ENCODE data around the gene SMYD5. TPM values are rescaled to one million over a fixed set of nuclear protein-coding genes. Genes with fewer than 3 reads are reported as not detected.

The SMYD5 gene
- total RNA-seq, 1 experiment from 2014 or later = 57.3 TPM

DNA sequence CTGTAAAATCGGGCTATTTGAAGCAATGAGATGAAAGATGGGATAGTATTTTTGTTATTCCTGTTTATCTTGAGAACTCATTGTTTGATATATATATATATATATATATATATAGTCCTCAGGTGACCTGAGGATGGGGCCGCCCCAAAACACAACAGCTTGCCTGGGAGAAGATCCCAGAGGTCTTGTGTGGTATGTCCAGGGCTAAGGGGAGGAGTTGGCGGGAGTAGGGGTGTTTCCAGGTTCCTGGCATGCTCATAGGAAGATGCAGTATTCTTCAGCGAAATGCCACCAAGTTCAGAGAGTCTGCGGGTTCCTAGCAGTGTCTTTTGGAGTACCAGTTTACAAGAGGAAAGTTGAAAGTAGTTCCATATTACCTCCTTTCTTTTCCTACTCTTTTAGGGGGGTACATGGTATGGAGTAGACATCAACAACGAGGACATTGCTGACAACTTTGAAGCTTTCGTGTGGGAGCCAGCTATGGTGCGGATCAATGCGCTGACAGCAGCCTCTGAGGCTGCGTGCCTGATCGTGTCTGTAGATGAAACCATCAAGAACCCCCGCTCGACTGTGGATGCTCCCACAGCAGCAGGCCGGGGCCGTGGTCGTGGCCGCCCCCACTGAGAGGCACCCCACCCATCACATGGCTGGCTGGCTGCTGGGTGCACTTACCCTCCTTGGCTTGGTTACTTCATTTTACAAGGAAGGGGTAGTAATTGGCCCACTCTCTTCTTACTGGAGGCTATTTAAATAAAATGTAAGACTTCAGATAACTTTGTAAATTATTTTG lies 38.4 kb downstream of the SMYD5 start:
- no peaks in the 10 kb centered on the region for H3K9me3 ChIP-seq
- peaks cover 58% of the 10 kb centered on the region for H3K36me3 ChIP-seq
- no peak overlapping the region for H3K4me3 ChIP-seq
- no peaks in the 10 kb centered on the region for H3K27me3 ChIP-seq
- DNase-seq = no peak

GRCh38 chr2:73253400-73253799 lies 39.4 kb downstream of the SMYD5 start:
- H3K36me3 ChIP-seq = peaks cover 51% of the 10 kb centered on the region

DNA sequence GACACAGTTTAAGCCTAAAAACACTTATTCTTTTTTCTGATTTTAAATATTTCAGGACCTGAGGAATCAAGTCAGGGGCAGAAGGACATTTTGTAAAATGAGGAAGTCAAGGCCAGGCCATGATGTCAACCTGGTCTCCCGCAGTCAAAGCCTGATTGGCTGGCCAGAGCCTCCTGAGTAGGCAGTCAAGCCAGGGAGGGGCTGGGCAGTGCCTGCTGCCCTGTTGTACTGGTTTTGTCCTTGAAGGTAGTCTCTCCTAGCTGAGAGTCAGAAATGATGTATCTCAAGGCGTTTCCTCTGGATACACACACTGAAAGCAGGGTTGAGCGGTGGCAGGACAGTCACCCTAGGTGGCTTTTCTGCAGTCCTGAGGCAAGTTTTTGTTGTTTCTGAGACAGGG lies 39.9 kb downstream of the SMYD5 start:
- H3K4me3 ChIP-seq = no peak overlapping the region
- peaks cover 46% of the 10 kb centered on the region for H3K36me3 ChIP-seq
- H3K9me3 ChIP-seq = no peaks in the 10 kb centered on the region
- no peak for DNase-seq
- H3K27me3 ChIP-seq = no peaks in the 10 kb centered on the region

More at GRCh38 chr2:73253400-73253799, 39.4 kb downstream of the SMYD5 start:
- Histone ChIP-seq H3K4me3 (no peak overlapping the region), H3K27me3 (no peaks in the 10 kb centered on the region), H3K9me3 (no peaks in the 10 kb centered on the region)
- no peak for DNase-seq

- Histone ChIP-seq H3K4me3 (no peak overlapping the region), H3K27me3 (no peaks in the 10 kb centered on the region), H3K36me3 (peaks cover 40% of the 10 kb centered on the region), H3K9me3 (no peaks in the 10 kb centered on the region)
- no peak for DNase-seq
These were observed 40.4 kb downstream of the SMYD5 start for GRCh38 chr2:73254343-73255006.

- Histone ChIP-seq H3K36me3 (peaks cover 34% of the 10 kb centered on the region), H3K9me3 (no peaks in the 10 kb centered on the region), H3K27me3 (no peaks in the 10 kb centered on the region), H3K4me3 (no peak overlapping the region)
- no peak for DNase-seq
These were observed 41.1 kb downstream of the SMYD5 start for GRCh38 chr2:73255007-73255644.

- Histone ChIP-seq H3K9me3 (no peaks in the 10 kb centered on the region), H3K4me3 (no peak overlapping the region), H3K27me3 (no peaks in the 10 kb centered on the region), H3K36me3 (peaks cover 24% of the 10 kb centered on the region)
- no peak for DNase-seq
These were observed 42.0 kb downstream of the SMYD5 start for GRCh38 chr2:73255907-73256617.

DNA sequence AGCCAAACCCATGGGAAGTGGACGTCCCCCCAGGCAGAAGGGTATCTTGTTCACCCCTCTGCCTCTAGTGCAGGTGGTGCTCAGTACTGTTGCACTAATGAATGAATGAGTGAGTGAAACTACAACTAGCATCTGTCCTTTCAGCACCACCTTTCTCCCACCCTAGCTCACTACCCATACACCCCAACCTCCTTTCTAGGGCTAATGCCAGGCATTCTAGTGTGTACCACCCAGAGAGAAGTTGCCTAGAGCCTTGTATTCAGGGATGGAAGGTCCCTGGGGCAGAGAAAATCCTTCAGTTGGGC lies 42.5 kb downstream of the SMYD5 start:
- DNase-seq = no peak
- Histone ChIP-seq H3K4me3 (no peak overlapping the region), H3K27me3 (no peaks in the 10 kb centered on the region), H3K9me3 (no peaks in the 10 kb centered on the region), H3K36me3 (peaks cover 21% of the 10 kb centered on the region)

- no peak for DNase-seq
- H3K9me3 ChIP-seq = no peaks in the 10 kb centered on the region
- H3K36me3 ChIP-seq = peaks cover 20% of the 10 kb centered on the region
- no peak overlapping the region for H3K4me3 ChIP-seq
- H3K27me3 ChIP-seq = no peaks in the 10 kb centered on the region
These were observed 43.0 kb downstream of the SMYD5 start for GRCh38 chr2:73257021-73257420.

GRCh38 chr2:73257425-73258125 lies 43.5 kb downstream of the SMYD5 start:
- H3K27me3 ChIP-seq = no peaks in the 10 kb centered on the region
- no peak for DNase-seq

GRCh38 chr2:73258186-73258912 lies 44.3 kb downstream of the SMYD5 start:
- H3K4me3 ChIP-seq = no peak overlapping the region
- no peak for DNase-seq

More at GRCh38 chr2:73257425-73258125, 43.5 kb downstream of the SMYD5 start:
- H3K4me3 ChIP-seq = no peak overlapping the region
- no peaks in the 10 kb centered on the region for H3K9me3 ChIP-seq
- H3K36me3 ChIP-seq = peaks cover 20% of the 10 kb centered on the region

DNA sequence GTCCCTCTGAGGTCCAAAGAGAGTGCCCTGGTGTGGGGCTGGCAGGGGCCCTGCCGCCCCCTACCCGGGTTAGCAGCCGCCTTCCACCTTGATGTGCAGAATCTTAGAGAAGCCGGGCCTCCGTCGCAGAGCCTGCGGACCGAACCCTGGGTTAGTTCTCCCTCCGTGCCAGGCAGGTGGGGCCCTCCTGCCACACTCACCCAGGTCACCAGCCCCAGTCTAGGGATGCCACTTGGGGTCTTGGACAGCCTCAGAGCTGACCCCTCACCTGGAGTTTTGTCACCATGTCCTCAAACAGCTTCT lies 44.8 kb downstream of the SMYD5 start:
- H3K9me3 ChIP-seq = no peaks in the 10 kb centered on the region
- DNase-seq = no peak
- peaks cover 7% of the 10 kb centered on the region for H3K36me3 ChIP-seq
- no peak overlapping the region for H3K4me3 ChIP-seq
- no peaks in the 10 kb centered on the region for H3K27me3 ChIP-seq

More at GRCh38 chr2:73258186-73258912, 44.3 kb downstream of the SMYD5 start:
- no peaks in the 10 kb centered on the region for H3K27me3 ChIP-seq
- H3K9me3 ChIP-seq = no peaks in the 10 kb centered on the region
- H3K36me3 ChIP-seq = peaks cover 12% of the 10 kb centered on the region

GRCh38 chr2:73259276-73259675 lies 45.2 kb downstream of the SMYD5 start:
- H3K36me3 ChIP-seq = peaks cover 3% of the 10 kb centered on the region; the same call in 1 of the 2 replicates
- H3K4me3 ChIP-seq = no peak overlapping the region
- H3K27me3 ChIP-seq = no peaks in the 10 kb centered on the region
- no peaks in the 10 kb centered on the region for H3K9me3 ChIP-seq
- DNase-seq = no peak

GRCh38 chr2:73259704-73260337 lies 45.8 kb downstream of the SMYD5 start:
- DNase-seq = no peak
- Histone ChIP-seq H3K36me3 (no peaks in the 10 kb centered on the region), H3K9me3 (no peaks in the 10 kb centered on the region), H3K4me3 (no peak overlapping the region), H3K27me3 (no peaks in the 10 kb centered on the region)

GRCh38 chr2:73260338-73260984 lies 46.4 kb downstream of the SMYD5 start:
- H3K4me3 ChIP-seq = no peak overlapping the region
- no peaks in the 10 kb centered on the region for H3K9me3 ChIP-seq
- DNase-seq = peak; percentile 28

GRCh38 chr2:73262108-73262651 lies 48.1 kb downstream of the SMYD5 start:
- Histone ChIP-seq H3K4me3 (no peak overlapping the region), H3K9me3 (no peaks in the 10 kb centered on the region), H3K27me3 (no peaks in the 10 kb centered on the region), H3K36me3 (no peaks in the 10 kb centered on the region)
- no peak for DNase-seq

More at GRCh38 chr2:73260338-73260984, 46.4 kb downstream of the SMYD5 start:
- Histone ChIP-seq H3K36me3 (no peaks in the 10 kb centered on the region), H3K27me3 (no peaks in the 10 kb centered on the region)

Measured in MG63 (cell line).